Gastroesophageal sphincter (tissue), 3 donors: ENCODE data around the gene EXOC2.

Experiments
- EP300 ChIP-seq: sonication (generic); formaldehyde crosslinking; IDR thresholded peaks from one replicate; pipeline ENCODE4 v1.6.1; 2017; ENCODE audit warnings: antibody characterized with exemption, mild to moderate bottlenecking
- POLR2A ChIP-seq, 2 donors: fragments of 450-650 bp; IDR thresholded peaks; one replicate each; pipeline ENCODE4 v1.6.1; 2017; ENCODE audit warnings: antibody characterized with exemption in 2 of 2, mild to moderate bottlenecking in 2 of 2, moderate library complexity in 1 of 2
- POLR2AphosphoS5 ChIP-seq: sonication (generic); formaldehyde crosslinking; IDR thresholded peaks from one replicate; pipeline ENCODE4 v1.6.1; 2017; ENCODE audit warnings: antibody characterized with exemption
- TF ChIP-seq, protein P1 (sequence below), 4 experiments: fragments of 200-600 bp in 2 of 4; fragments of 450-650 bp in 2 of 4; sonication (generic) in 1 of 4; IDR thresholded peaks; one replicate each; pipeline ENCODE4 v1.5.1; 2017 to 2019; ENCODE audit warnings: antibody characterized with exemption in 4 of 4, mild to moderate bottlenecking in 2 of 4, moderate library complexity in 2 of 4

- TF ChIP-seq POLR2AphosphoS5 (no peak), POLR2A (IDR thresholded peaks at IDR 0.05) (no peak), EP300 (no peak)
- TF ChIP-seq, protein P1, sequence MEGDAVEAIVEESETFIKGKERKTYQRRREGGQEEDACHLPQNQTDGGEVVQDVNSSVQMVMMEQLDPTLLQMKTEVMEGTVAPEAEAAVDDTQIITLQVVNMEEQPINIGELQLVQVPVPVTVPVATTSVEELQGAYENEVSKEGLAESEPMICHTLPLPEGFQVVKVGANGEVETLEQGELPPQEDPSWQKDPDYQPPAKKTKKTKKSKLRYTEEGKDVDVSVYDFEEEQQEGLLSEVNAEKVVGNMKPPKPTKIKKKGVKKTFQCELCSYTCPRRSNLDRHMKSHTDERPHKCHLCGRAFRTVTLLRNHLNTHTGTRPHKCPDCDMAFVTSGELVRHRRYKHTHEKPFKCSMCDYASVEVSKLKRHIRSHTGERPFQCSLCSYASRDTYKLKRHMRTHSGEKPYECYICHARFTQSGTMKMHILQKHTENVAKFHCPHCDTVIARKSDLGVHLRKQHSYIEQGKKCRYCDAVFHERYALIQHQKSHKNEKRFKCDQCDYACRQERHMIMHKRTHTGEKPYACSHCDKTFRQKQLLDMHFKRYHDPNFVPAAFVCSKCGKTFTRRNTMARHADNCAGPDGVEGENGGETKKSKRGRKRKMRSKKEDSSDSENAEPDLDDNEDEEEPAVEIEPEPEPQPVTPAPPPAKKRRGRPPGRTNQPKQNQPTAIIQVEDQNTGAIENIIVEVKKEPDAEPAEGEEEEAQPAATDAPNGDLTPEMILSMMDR (IDR thresholded peaks at IDR 0.05): no peak
Observed at GRCh38 chr6:709471-710056, 16.6 kb upstream of the EXOC2 start.
